Left forelimb (tissue), 1 donor: ENCODE results near the gene TUBE1.
"Not testable (repeated sequence)": the region's sequence is repeated elsewhere in the genome, so short reads cannot be mapped to it uniquely, and the experiment has no call there.

Experiments
- DNase-seq: peaks from one replicate; pipeline ENCODE4 v3.0.0-alpha.2; 2018; ENCODE audit warnings: low spot score

Gene TUBE1

GRCh38 chr6:112087136-112087911 is at the start of gene TUBE1, which contains the start of gene FAM229B:
TSS of gene TUBE1 (minus strand) at chr6:112087482. CDS start at chr6:112087434, 48 bp downstream.
TSS of gene FAM229B (plus strand) at chr6:112087591. CDS start at chr6:112099284, 11,693 bp downstream.
- peak; percentile 91 for DNase-seq

GRCh38 chr6:112130878-112131277 is 43.6 kb upstream of the TUBE1 start:
- DNase-seq = no peak

- no peak for DNase-seq
Measured at GRCh38 chr6:112128208-112128607, 40.9 kb upstream of the TUBE1 start.

GRCh38 chr6:112123982-112124381 is 36.7 kb upstream of the TUBE1 start:
- DNase-seq = no peak

GRCh38 chr6:112122756-112123155 is 35.5 kb upstream of the TUBE1 start:
- DNase-seq = no peak

GRCh38 chr6:112118034-112118433 is 30.8 kb upstream of the TUBE1 start:
- DNase-seq = no peak

- no peak for DNase-seq
Measured at GRCh38 chr6:112117554-112117953, 30.3 kb upstream of the TUBE1 start.

- no peak for DNase-seq
Measured at GRCh38 chr6:112116221-112116620, 28.9 kb upstream of the TUBE1 start.

GRCh38 chr6:112114577-112115223 is 27.4 kb upstream of the TUBE1 start:
- DNase-seq = no peak

- no peak for DNase-seq
Measured at GRCh38 chr6:112113918-112114317, 26.6 kb upstream of the TUBE1 start.

GRCh38 chr6:112113431-112113830 is 26.1 kb upstream of the TUBE1 start:
- DNase-seq = no peak

GRCh38 chr6:112109262-112109661 is 22.0 kb upstream of the TUBE1 start:
- no peak for DNase-seq

GRCh38 chr6:112106562-112106961 is 19.3 kb upstream of the TUBE1 start:
- DNase-seq = no peak

GRCh38 chr6:112106026-112106425 is 18.7 kb upstream of the TUBE1 start:
- not testable (repeated sequence) for DNase-seq

GRCh38 chr6:112100561-112100960 is 13.3 kb upstream of the TUBE1 start:
- DNase-seq = no peak

GRCh38 chr6:112096901-112097300 is 9.6 kb upstream of the TUBE1 start:
- no peak for DNase-seq

GRCh38 chr6:112087916-112088315 is 634 bp upstream of the TUBE1 start:
- no peak for DNase-seq

- DNase-seq = no peak
Measured at GRCh38 chr6:112086744-112087135, 542 bp downstream of the TUBE1 start.

- no peak for DNase-seq
Measured at GRCh38 chr6:112085286-112086065, 1.8 kb downstream of the TUBE1 start.

GRCh38 chr6:112081569-112081968 is 5.7 kb downstream of the TUBE1 start:
- no peak for DNase-seq

GRCh38 chr6:112066606-112067005 is 20.7 kb downstream of the TUBE1 start:
- DNase-seq = no peak

GRCh38 chr6:112065426-112065986 is 21.8 kb downstream of the TUBE1 start:
- no peak for DNase-seq
